HCT116 (cell line): ENCODE measurements around the gene MAP2K1. TPM values are rescaled to one million over a fixed set of nuclear protein-coding genes. Genes with fewer than 3 reads are reported as not detected.

ENCODE experiments used
- ATAC-seq: fragments of 200-7000 bp; cut with Tn5 transposase; 2 replicates; pipeline ENCODE4 v1.9.1; 2020; ENCODE audit warnings: mild to moderate bottlenecking, moderate library complexity
- BruUV-seq: library from RNA; stranded (reverse); fragments of 400-500 nt; replicated peaks from 2 replicates; lab custom pipeline; 2021; lab: Mats Ljungman, UMichigan
- CTCF ChIA-PET: fragments of 300-600 bp; sonication (Branson Sonifier 250); formaldehyde crosslinking; loops from one replicate; lab custom pipeline; 2021; ENCODE audit warnings: antibody characterized with exemption; lab: Charles Lee
- POLR2A ChIA-PET: fragments of 300-600, 350-600 bp; sonication (Branson Sonifier 250); formaldehyde crosslinking; loops from one replicate; lab custom pipeline; 2021; ENCODE audit warnings: antibody characterized with exemption; lab: Charles Lee
- RAD21 ChIA-PET, 2 experiments: fragments of 300-600 bp; sonication (Branson Sonifier 250); formaldehyde crosslinking; loops; one replicate each; lab custom pipeline; 2023; ENCODE audit warnings: low total read pairs in 2 of 2; ENCODE audit not compliant: uncharacterized antibody in 2 of 2, unreplicated experiment in 2 of 2, low non-redundant PET in 1 of 2; lab: Charles Lee
- DNase-seq: peaks from one replicate; pipeline ENCODE4 v3.0.0-alpha.2; 2010; ENCODE audit warnings: low read depth, low spot score
- H2AFZ ChIP-seq: fragments of 200-600 bp; shearing (Covaris generic), sonication (generic); 2 replicates; pipeline ENCODE4 v1.6.1; 2017; ENCODE audit warnings: low read depth, mixed run types, mixed read lengths, antibody characterized with exemption, low read length; ENCODE audit not compliant: poor library complexity, severe bottlenecking
- H3K27ac ChIP-seq: 2 replicates; pipeline ENCODE4 v1.5.1; 2012; ENCODE audit warnings: low read depth, low read length
- H3K27me3 ChIP-seq: fragments of 200-600 bp; sonication (generic); 2 replicates; pipeline ENCODE4 v1.6.1; 2016; ENCODE audit warnings: mixed run types, low read length, mixed read lengths; ENCODE audit not compliant: insufficient read depth
- H3K36me3 ChIP-seq, 2 experiments: fragments of 200-500 bp in 1 of 2; fragments of 200-600 bp in 1 of 2; sonication (Bioruptor generic) in 1 of 2; sonication (generic) in 1 of 2; 2 replicates each; pipeline versions ENCODE4 v1.5.1 to v1.6.1; 2014 to 2016; ENCODE audit warnings: low read length in 2 of 2, inconsistent platforms in 1 of 2, mixed read lengths in 1 of 2, mixed run types in 1 of 2; ENCODE audit not compliant: insufficient read depth in 2 of 2, control insufficient read depth in 1 of 2
- H3K4me1 ChIP-seq, 2 experiments: fragments of 200-600 bp in 1 of 2; sonication (generic) in 1 of 2; 2 replicates each; pipeline versions ENCODE4 v1.5.1 to v1.6.1; 2012 to 2017; ENCODE audit warnings: low read length in 2 of 2, inconsistent platforms in 1 of 2, mild to moderate bottlenecking in 1 of 2, mixed read lengths in 1 of 2, mixed run types in 1 of 2, moderate library complexity in 1 of 2; ENCODE audit not compliant: insufficient read depth in 2 of 2, control insufficient read depth in 1 of 2
- H3K4me2 ChIP-seq: fragments of 200-600 bp; sonication (generic); 2 replicates; pipeline ENCODE4 v1.6.1; 2017; ENCODE audit warnings: mixed run types, low read length, mixed read lengths
- H3K4me3 ChIP-seq, 2 experiments: fragments of 200-600 bp in 1 of 2; sonication (generic) in 1 of 2; replicated peaks in 1 of 2; 2 replicates each; pipeline ENCODE4 v1.5.1; 2011 to 2016; ENCODE audit warnings: low read length in 2 of 2, control low read depth in 1 of 2, low read depth in 1 of 2, mild to moderate bottlenecking in 1 of 2, mixed read lengths in 1 of 2, mixed run types in 1 of 2
- H3K79me2 ChIP-seq: fragments of 200-600 bp; sonication (generic); 2 replicates; pipeline ENCODE4 v1.6.1; 2017; ENCODE audit warnings: mild to moderate bottlenecking, mixed run types, low read length, moderate library complexity, mixed read lengths; ENCODE audit not compliant: insufficient read depth
- H3K9ac ChIP-seq: fragments of 200-600 bp; sonication (generic); 2 replicates; pipeline ENCODE4 v1.6.1; 2016; ENCODE audit warnings: low read length, mixed read lengths
- H3K9me2 ChIP-seq: fragments of 200-600 bp; sonication (generic), shearing (Covaris generic); 2 replicates; pipeline ENCODE4 v1.6.1; 2017; ENCODE audit warnings: mixed run types, mild to moderate bottlenecking, moderate library complexity; ENCODE audit not compliant: insufficient read depth
- H3K9me3 ChIP-seq, 2 experiments: fragments of 200-500 bp in 1 of 2; fragments of 200-600 bp in 1 of 2; sonication (Bioruptor generic) in 1 of 2; sonication (generic) in 1 of 2; 2 replicates each; pipeline ENCODE4 v1.6.1; 2014 to 2017; ENCODE audit warnings: low read length in 2 of 2, mixed read lengths in 2 of 2, inconsistent platforms in 1 of 2, low read depth in 1 of 2, mild to moderate bottlenecking in 1 of 2, mixed run types in 1 of 2, moderate library complexity in 1 of 2; ENCODE audit not compliant: control insufficient read depth in 1 of 2, insufficient read depth in 1 of 2
- H4K20me1 ChIP-seq: fragments of 200-600 bp; sonication (generic), shearing (Covaris generic); 2 replicates; pipeline ENCODE4 v1.6.1; 2017; ENCODE audit warnings: mixed run types, mild to moderate bottlenecking, moderate library complexity; ENCODE audit not compliant: insufficient read depth
- CBX3 ChIP-seq: IDR thresholded peaks from 2 replicates; pipeline ENCODE4 v1.6.1; 2012; ENCODE audit warnings: low read depth
- FOSL1 ChIP-seq: IDR thresholded peaks from 2 replicates; pipeline ENCODE4 v1.6.1; 2012; ENCODE audit warnings: low read depth
- JUND ChIP-seq: IDR thresholded peaks from 2 replicates; pipeline ENCODE4 v1.6.1; 2012
- POLR2A ChIP-seq: IDR thresholded peaks from 2 replicates; pipeline ENCODE4 v1.7.0; 2011; ENCODE audit warnings: borderline replicate concordance; ENCODE audit not compliant: insufficient read depth, insufficient read length; ENCODE audit errors: extremely low read depth
- POLR2AphosphoS5 ChIP-seq: IDR thresholded peaks from 2 replicates; pipeline ENCODE4 v1.6.1; 2011; ENCODE audit warnings: mild to moderate bottlenecking, low read depth, low read length, moderate library complexity
- SP1 ChIP-seq: IDR thresholded peaks from 2 replicates; pipeline ENCODE4 v1.6.1; 2012; ENCODE audit warnings: low read depth
- TCF7L2 ChIP-seq: IDR thresholded peaks from 2 replicates; pipeline ENCODE4 v1.7.0; 2011; ENCODE audit warnings: borderline replicate concordance, inconsistent platforms; ENCODE audit not compliant: insufficient read depth, insufficient read length; ENCODE audit errors: extremely low read depth
- YY1 ChIP-seq: IDR thresholded peaks from 2 replicates; pipeline ENCODE4 v1.6.1; 2011; ENCODE audit warnings: low read length, low read depth, moderate library complexity, mild to moderate bottlenecking; ENCODE audit not compliant: insufficient replicate concordance; ENCODE audit errors: extremely low read depth
- ZNF274 ChIP-seq: fragments of 200-500 bp; sonication (Bioruptor generic); IDR thresholded peaks from 2 replicates; pipeline ENCODE4 v1.6.1; 2014; ENCODE audit warnings: mild to moderate bottlenecking, low read depth, low read length, inconsistent platforms
- intact Hi-C: fragments of 100-400 bp; cut with micrococcal nuclease; formaldehyde crosslinking; loops from 2 replicates; pipeline ENCODE4 v1.10.0; 2022
- total RNA-seq: library from RNA; stranded (reverse); gene quantifications from one replicate; pipeline ENCODE4 v1.2.1, GENCODE V29; 2021; ENCODE audit not compliant: unreplicated experiment
- TF ChIP-seq, protein P1 (sequence below): IDR thresholded peaks from 2 replicates; pipeline ENCODE4 v1.6.1; 2011; ENCODE audit warnings: mild to moderate bottlenecking, low read length, moderate library complexity; ENCODE audit not compliant: insufficient replicate concordance; ENCODE audit errors: extremely low read depth
- TF ChIP-seq, protein P2 (sequence below): IDR thresholded peaks from 2 replicates; pipeline ENCODE4 v1.6.1; 2012; ENCODE audit warnings: low read depth
- TF ChIP-seq, protein P3 (sequence below): IDR thresholded peaks from 2 replicates; pipeline ENCODE4 v1.6.1; 2012
- TF ChIP-seq, protein P4 (sequence below): IDR thresholded peaks from 2 replicates; pipeline ENCODE4 v1.6.1; 2012

MAP2K1 gene
- total RNA-seq, 1 experiment from 2014 or later, result 52.3 TPM

DNA sequence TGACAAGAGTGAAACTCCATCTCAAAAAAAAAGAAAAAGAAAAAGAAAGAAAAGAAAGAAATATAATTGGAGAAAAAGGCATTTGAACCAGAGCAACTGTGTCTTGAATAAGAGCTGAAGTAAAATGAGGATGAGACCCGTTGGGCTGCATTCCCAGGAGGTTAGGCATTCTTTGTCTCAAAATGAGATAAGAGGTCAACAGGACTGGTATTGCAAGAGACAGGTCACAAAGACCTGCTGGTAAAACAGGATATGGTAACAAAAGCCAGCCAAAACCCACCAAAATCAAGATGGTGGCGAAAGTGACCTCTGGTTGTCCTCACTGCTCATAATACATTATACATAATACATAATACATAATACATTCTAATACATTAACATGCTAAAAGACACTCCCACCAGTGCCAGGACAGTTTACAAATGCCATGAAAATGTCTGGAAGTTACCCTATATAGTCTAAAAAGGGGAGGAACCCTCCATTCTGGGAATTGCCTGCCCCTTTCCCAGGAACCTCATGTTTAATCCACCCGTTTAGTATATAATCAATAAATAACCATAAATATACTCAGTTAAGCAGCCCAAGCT is 21.7 kb upstream of the MAP2K1 start:
- Histone ChIP-seq H3K27me3 (no peaks in the 10 kb centered on the region), H3K4me1 (peaks cover 2 to 6% of the 10 kb centered on the region in 2 experiments), H3K36me3 (no peaks in the 10 kb centered on the region), H3K27ac (no peak overlapping the region), H2AFZ (no peak overlapping the region), H3K4me3 (no peak overlapping the region), H3K4me2 (no peak overlapping the region), H3K79me2 (no peaks in the 10 kb centered on the region), H3K9ac (no peak overlapping the region), H3K9me2 (no peaks in the 10 kb centered on the region), H4K20me1 (no peaks in the 10 kb centered on the region), H3K9me3 (no peaks in the 10 kb centered on the region)
- no peak for DNase-seq
- CTCF ChIA-PET, result no interaction called here
- RAD21 ChIA-PET, result no interaction called here
- BruUV-seq, result no TSS peak
- ATAC-seq, result no peak
- POLR2A ChIA-PET, result interaction anchor here (0.6 kb wide), 1 partner anchor 232 kb away, joined by 3 read pairs; no protein-coding TSS in a partner anchor
- intact Hi-C loops, result no loop called here
- TF ChIP-seq TCF7L2 (no peak), JUND (no peak), POLR2AphosphoS5 (no peak), FOSL1 (no peak), POLR2A (no peak), SP1 (no peak), ZNF274 (no peak), YY1 (no peak), CBX3 (no peak)
- TF ChIP-seq, protein P1, sequence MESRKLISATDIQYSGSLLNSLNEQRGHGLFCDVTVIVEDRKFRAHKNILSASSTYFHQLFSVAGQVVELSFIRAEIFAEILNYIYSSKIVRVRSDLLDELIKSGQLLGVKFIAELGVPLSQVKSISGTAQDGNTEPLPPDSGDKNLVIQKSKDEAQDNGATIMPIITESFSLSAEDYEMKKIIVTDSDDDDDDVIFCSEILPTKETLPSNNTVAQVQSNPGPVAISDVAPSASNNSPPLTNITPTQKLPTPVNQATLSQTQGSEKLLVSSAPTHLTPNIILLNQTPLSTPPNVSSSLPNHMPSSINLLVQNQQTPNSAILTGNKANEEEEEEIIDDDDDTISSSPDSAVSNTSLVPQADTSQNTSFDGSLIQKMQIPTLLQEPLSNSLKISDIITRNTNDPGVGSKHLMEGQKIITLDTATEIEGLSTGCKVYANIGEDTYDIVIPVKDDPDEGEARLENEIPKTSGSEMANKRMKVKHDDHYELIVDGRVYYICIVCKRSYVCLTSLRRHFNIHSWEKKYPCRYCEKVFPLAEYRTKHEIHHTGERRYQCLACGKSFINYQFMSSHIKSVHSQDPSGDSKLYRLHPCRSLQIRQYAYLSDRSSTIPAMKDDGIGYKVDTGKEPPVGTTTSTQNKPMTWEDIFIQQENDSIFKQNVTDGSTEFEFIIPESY, result no peak
- TF ChIP-seq, protein P2, sequence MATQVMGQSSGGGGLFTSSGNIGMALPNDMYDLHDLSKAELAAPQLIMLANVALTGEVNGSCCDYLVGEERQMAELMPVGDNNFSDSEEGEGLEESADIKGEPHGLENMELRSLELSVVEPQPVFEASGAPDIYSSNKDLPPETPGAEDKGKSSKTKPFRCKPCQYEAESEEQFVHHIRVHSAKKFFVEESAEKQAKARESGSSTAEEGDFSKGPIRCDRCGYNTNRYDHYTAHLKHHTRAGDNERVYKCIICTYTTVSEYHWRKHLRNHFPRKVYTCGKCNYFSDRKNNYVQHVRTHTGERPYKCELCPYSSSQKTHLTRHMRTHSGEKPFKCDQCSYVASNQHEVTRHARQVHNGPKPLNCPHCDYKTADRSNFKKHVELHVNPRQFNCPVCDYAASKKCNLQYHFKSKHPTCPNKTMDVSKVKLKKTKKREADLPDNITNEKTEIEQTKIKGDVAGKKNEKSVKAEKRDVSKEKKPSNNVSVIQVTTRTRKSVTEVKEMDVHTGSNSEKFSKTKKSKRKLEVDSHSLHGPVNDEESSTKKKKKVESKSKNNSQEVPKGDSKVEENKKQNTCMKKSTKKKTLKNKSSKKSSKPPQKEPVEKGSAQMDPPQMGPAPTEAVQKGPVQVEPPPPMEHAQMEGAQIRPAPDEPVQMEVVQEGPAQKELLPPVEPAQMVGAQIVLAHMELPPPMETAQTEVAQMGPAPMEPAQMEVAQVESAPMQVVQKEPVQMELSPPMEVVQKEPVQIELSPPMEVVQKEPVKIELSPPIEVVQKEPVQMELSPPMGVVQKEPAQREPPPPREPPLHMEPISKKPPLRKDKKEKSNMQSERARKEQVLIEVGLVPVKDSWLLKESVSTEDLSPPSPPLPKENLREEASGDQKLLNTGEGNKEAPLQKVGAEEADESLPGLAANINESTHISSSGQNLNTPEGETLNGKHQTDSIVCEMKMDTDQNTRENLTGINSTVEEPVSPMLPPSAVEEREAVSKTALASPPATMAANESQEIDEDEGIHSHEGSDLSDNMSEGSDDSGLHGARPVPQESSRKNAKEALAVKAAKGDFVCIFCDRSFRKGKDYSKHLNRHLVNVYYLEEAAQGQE, result no peak
- TF ChIP-seq, protein P3, sequence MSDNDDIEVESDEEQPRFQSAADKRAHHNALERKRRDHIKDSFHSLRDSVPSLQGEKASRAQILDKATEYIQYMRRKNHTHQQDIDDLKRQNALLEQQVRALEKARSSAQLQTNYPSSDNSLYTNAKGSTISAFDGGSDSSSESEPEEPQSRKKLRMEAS, result no peak
- TF ChIP-seq, protein P4, sequence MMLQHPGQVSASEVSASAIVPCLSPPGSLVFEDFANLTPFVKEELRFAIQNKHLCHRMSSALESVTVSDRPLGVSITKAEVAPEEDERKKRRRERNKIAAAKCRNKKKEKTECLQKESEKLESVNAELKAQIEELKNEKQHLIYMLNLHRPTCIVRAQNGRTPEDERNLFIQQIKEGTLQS, result no peak
